22Rv1 (cell line): ENCODE data around the gene MGAT5.

Experiments used
- CTCF ChIP-seq: fragments of 450-650 bp; IDR thresholded peaks from 2 replicates; pipeline ENCODE4 v1.5.1; 2017; ENCODE audit warnings: mild to moderate bottlenecking
- ZFX ChIP-seq: fragments of 450-650 bp; IDR thresholded peaks from 2 replicates; pipeline ENCODE4 v1.6.1; 2017; ENCODE audit warnings: antibody characterized with exemption, borderline replicate concordance

GRCh38 chr2:134271758-134272157 lies 17.9 kb downstream of the MGAT5 start:
- TF ChIP-seq CTCF (no peak), ZFX (no peak)
